ENCODE data around the gene MUL1.

GRCh38 chr1:20449735-20450311 is 58.1 kb downstream of the MUL1 start:
- TF ChIP-seq SP1 (IDR thresholded peaks at IDR 0.05; ENCODE audit: low read depth, low read length): no peak
- no peak for TF ChIP-seq ZNF274 (IDR thresholded peaks at IDR 0.05; ENCODE audit: borderline replicate concordance, extremely low read depth, low read length)
- TF ChIP-seq SIN3A (conservative IDR thresholded peaks at IDR 0.05 in 1 of 2, IDR thresholded peaks at IDR 0.05 in 1 of 2; ENCODE audit: low read depth in 1 of 2, low read length in 2 of 2): no peak
- no peak for TF ChIP-seq YY1 (IDR thresholded peaks at IDR 0.05; ENCODE audit: low read depth, low read length)
- no peak for TF ChIP-seq TEAD4 (IDR thresholded peaks at IDR 0.05; ENCODE audit: low read depth, low read length)
- TF ChIP-seq MAX (IDR thresholded peaks at IDR 0.05): no peak
- no peak for TF ChIP-seq POLR2A (IDR thresholded peaks at IDR 0.05; ENCODE audit: control extremely low read depth in 1 of 2, low read depth in 2 of 2, low read length in 2 of 2)
- TF ChIP-seq JUN (IDR thresholded peaks at IDR 0.05; ENCODE audit: low read depth, low read length): no peak
- no peak for TF ChIP-seq RAD21 (IDR thresholded peaks at IDR 0.05 in 1 of 2, conservative IDR thresholded peaks at IDR 0.05 in 1 of 2; ENCODE audit: low read depth in 2 of 2, low read length in 2 of 2)
- no peak for TF ChIP-seq CTCF (IDR thresholded peaks at IDR 0.05; ENCODE audit: control extremely low read depth in 1 of 3, insufficient read depth in 1 of 3, low read depth in 1 of 3, low read length in 3 of 3)
- no peak for TF ChIP-seq POLR2AphosphoS5 (IDR thresholded peaks at IDR 0.05; ENCODE audit: low read depth, low read length)
- TF ChIP-seq EP300 (IDR thresholded peaks at IDR 0.05; ENCODE audit: borderline replicate concordance in 1 of 2, low read depth in 2 of 2, low read length in 2 of 2): no peak
